PC-3 (cell line): ENCODE measurements around the gene CCDC85B. TPM values are rescaled to one million over a fixed set of nuclear protein-coding genes. Genes with fewer than 3 reads are reported as not detected.
"Not testable (repeated sequence)": the region's sequence is repeated elsewhere in the genome, so short reads cannot be mapped to it uniquely, and the experiment has no call there.

Experiments
- ATAC-seq: fragments of 200-7000 bp; cut with Tn5 transposase; 2 replicates; pipeline ENCODE4 v1.9.1; 2020; ENCODE audit warnings: mild to moderate bottlenecking, moderate library complexity
- BruUV-seq: library from RNA; stranded (reverse); fragments of 400-500 nt; replicated peaks from 2 replicates; lab custom pipeline; 2021; lab: Mats Ljungman, UMichigan
- CTCF ChIA-PET: fragments of 300-600 bp; sonication (Branson Sonifier 250); formaldehyde crosslinking; loops from one replicate; lab custom pipeline; 2022; ENCODE audit warnings: antibody characterized with exemption; lab: Charles Lee
- POLR2A ChIA-PET: fragments of 300-600 bp; sonication (Branson Sonifier 250); formaldehyde crosslinking; loops from one replicate; lab custom pipeline; 2022; ENCODE audit warnings: antibody characterized with exemption; ENCODE audit not compliant: unreplicated experiment; lab: Charles Lee
- DNase-seq: peaks from one replicate; pipeline ENCODE4 v3.0.0-alpha.2; 2015
- H2AFZ ChIP-seq: fragments of 300-600 bp; sonication (generic); 2 replicates; pipeline ENCODE4 v1.6.0; 2016; ENCODE audit warnings: antibody characterized with exemption, low read length
- H3F3A ChIP-seq: fragments of 300-600 bp; sonication (generic); one replicate; pipeline ENCODE4 v1.6.0; 2017; ENCODE audit warnings: antibody characterized with exemption, low read length, control low read depth, mild to moderate bottlenecking; ENCODE audit not compliant: unreplicated experiment
- H3K27ac ChIP-seq: fragments of 300-600 bp; sonication (generic); 2 replicates; pipeline ENCODE4 v1.5.1; 2016; ENCODE audit warnings: mild to moderate bottlenecking, low read length
- H3K27me3 ChIP-seq: fragments of 300-600 bp; sonication (generic); 2 replicates; pipeline ENCODE4 v1.6.1; 2016; ENCODE audit warnings: low read length, mixed read lengths
- H3K36me3 ChIP-seq: fragments of 300-600 bp; sonication (generic); 2 replicates; pipeline ENCODE4 v1.6.1; 2016; ENCODE audit warnings: low read depth, mixed run types, low read length, mixed read lengths
- H3K4me1 ChIP-seq: fragments of 300-600 bp; sonication (generic); 2 replicates; pipeline ENCODE4 v1.5.1; 2016; ENCODE audit warnings: low read length; ENCODE audit not compliant: insufficient read depth
- H3K4me2 ChIP-seq: fragments of 300-600 bp; sonication (generic); 2 replicates; pipeline ENCODE4 v1.6.0; 2016; ENCODE audit warnings: low read length
- H3K4me3 ChIP-seq: fragments of 300-600 bp; sonication (generic); 2 replicates; pipeline ENCODE4 v1.5.1; 2016; ENCODE audit warnings: mild to moderate bottlenecking, low read length, mixed read lengths
- H3K79me2 ChIP-seq: fragments of 300-600 bp; sonication (generic); 2 replicates; pipeline ENCODE4 v1.6.1; 2017; ENCODE audit warnings: low read length, mixed read lengths
- H3K9ac ChIP-seq: fragments of 300-600 bp; sonication (generic); 2 replicates; pipeline ENCODE4 v1.6.0; 2016; ENCODE audit warnings: mild to moderate bottlenecking, low read length
- H3K9me2 ChIP-seq: fragments of 300-600 bp; sonication (generic); replicated peaks from 2 replicates; pipeline ENCODE4 v1.6.1; 2016; ENCODE audit warnings: mixed run types, low read length, mixed read lengths
- H3K9me3 ChIP-seq: fragments of 300-600 bp; sonication (generic); 2 replicates; pipeline ENCODE4 v1.6.1; 2016; ENCODE audit warnings: low read length, mixed read lengths
- H4K20me1 ChIP-seq: fragments of 300-600 bp; sonication (generic); 2 replicates; pipeline ENCODE4 v1.6.1; 2016; ENCODE audit warnings: low read length, mixed read lengths
- EZH2 ChIP-seq: fragments of 300-600 bp; sonication (generic); IDR thresholded peaks from one replicate; pipeline ENCODE4 v1.6.1; 2017; ENCODE audit warnings: antibody characterized with exemption, mild to moderate bottlenecking, low read length; ENCODE audit not compliant: unreplicated experiment
- EZH2phosphoT487 ChIP-seq: fragments of 300-600 bp; sonication (generic); IDR thresholded peaks from 2 replicates; pipeline ENCODE4 v1.6.1; 2018; ENCODE audit warnings: mild to moderate bottlenecking, antibody characterized with exemption, low read length, borderline replicate concordance
- intact Hi-C: fragments of 100-400 bp; cut with micrococcal nuclease; formaldehyde crosslinking; loops from 2 replicates; pipeline ENCODE4 v1.9.0; 2023
- total RNA-seq: library from RNA; depleted of rRNA; stranded (reverse); fragments of >200 nt; gene quantifications from 2 replicates; pipeline ENCODE4 v1.2.3, GENCODE V29; 2014
- TF ChIP-seq, protein P1 (sequence below): fragments of 300-600 bp; sonication (generic); conservative IDR thresholded peaks from 2 replicates; pipeline ENCODE4 v1.5.1; 2017; ENCODE audit warnings: antibody characterized with exemption, low read depth, mild to moderate bottlenecking, low read length

The CCDC85B gene
- total RNA-seq, 1 experiment from 2014 or later: 207 TPM

DNA sequence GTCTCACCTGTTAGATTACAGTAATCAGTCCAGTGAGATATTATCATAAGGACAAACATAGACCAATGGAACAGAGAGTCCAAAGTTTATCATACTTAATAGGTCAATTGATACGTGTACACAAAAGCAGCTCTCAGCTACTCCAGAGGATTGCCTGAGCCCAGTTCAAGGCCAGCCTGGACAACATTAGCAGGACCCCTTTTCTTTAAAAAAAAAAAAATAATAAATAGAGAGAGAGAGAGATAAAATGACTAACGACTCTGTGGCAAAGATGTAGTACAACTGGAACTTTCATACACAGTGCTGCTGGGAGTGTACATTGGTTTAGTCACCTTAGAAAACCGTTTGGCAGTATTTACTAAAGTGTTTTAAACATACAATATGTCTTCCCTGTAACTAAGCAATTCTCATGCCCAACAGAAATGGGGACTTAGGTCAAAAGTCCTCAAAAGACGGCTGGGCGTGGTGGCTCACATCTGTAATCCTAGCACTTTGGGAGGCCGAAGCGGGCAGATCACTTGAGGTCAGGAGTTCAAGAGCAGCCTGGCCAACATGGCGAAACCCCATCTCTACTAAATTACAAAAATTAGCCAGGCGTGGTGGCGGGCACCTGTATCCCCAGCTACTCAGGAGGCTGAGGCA lies 46.1 kb upstream of the CCDC85B start:
- H3K9ac ChIP-seq: no peak overlapping the region
- BruUV-seq: no TSS peak
- ChIA-PET CTCF (no interaction called here), POLR2A (no interaction called here)
- H3K4me3 ChIP-seq: no peak overlapping the region
- H3K4me2 ChIP-seq: no peak overlapping the region
- DNase-seq (no peak), ATAC-seq (no peak)
- no peaks in the 10 kb centered on the region for H3K79me2 ChIP-seq
- TF ChIP-seq EZH2: no peak
- no peak for TF ChIP-seq EZH2phosphoT487
- TF ChIP-seq, protein P1, sequence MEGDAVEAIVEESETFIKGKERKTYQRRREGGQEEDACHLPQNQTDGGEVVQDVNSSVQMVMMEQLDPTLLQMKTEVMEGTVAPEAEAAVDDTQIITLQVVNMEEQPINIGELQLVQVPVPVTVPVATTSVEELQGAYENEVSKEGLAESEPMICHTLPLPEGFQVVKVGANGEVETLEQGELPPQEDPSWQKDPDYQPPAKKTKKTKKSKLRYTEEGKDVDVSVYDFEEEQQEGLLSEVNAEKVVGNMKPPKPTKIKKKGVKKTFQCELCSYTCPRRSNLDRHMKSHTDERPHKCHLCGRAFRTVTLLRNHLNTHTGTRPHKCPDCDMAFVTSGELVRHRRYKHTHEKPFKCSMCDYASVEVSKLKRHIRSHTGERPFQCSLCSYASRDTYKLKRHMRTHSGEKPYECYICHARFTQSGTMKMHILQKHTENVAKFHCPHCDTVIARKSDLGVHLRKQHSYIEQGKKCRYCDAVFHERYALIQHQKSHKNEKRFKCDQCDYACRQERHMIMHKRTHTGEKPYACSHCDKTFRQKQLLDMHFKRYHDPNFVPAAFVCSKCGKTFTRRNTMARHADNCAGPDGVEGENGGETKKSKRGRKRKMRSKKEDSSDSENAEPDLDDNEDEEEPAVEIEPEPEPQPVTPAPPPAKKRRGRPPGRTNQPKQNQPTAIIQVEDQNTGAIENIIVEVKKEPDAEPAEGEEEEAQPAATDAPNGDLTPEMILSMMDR: no peak
- H3K4me1 ChIP-seq: no peaks in the 10 kb centered on the region
- intact Hi-C loops: no loop called here
- H3K9me3 ChIP-seq: no peaks in the 10 kb centered on the region
- no peaks in the 10 kb centered on the region for H3K9me2 ChIP-seq
- H4K20me1 ChIP-seq: no peaks in the 10 kb centered on the region
- H3F3A ChIP-seq: no peaks in the 10 kb centered on the region
- no peak overlapping the region for H2AFZ ChIP-seq
- no peaks in the 10 kb centered on the region for H3K27me3 ChIP-seq
- H3K27ac ChIP-seq: no peak overlapping the region
- H3K36me3 ChIP-seq: no peaks in the 10 kb centered on the region

DNA sequence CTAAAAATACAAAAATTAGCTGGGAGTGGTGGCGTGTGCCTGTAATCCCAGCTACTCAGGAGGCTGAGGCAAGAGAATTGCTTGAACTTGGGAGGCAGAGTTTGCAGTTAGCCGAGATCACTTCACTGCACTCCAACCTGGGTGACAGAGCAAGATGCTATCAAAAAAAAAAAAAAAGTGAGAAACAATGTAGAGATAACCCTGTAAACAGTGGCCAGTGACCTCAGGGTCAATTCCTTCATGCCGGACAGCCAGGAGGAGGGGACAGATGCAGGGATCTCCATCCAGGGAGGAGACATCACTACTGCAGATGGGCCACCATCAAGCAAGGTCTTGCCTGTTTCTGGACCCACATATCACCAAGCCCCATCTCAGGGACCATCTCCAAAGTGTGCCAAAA lies 42.7 kb upstream of the CCDC85B start:
- intact Hi-C loops: no loop called here
- no peaks in the 10 kb centered on the region for H3F3A ChIP-seq
- H2AFZ ChIP-seq: no peak overlapping the region
- no peak overlapping the region for H3K9ac ChIP-seq
- H3K4me3 ChIP-seq: no peak overlapping the region
- H4K20me1 ChIP-seq: 0 out of 2 replicates have a peak, but pooled peaks cover 1% of the 10 kb centered on the region
- no peaks in the 10 kb centered on the region for H3K9me2 ChIP-seq
- POLR2A ChIA-PET: interaction anchor here (0.6 kb wide), 1 partner anchor 194 kb away, joined by 4 read pairs; no protein-coding TSS in a partner anchor
- H3K79me2 ChIP-seq: no peaks in the 10 kb centered on the region
- no peak overlapping the region for H3K4me2 ChIP-seq
- ATAC-seq (no peak), DNase-seq (no peak)
- CTCF ChIA-PET: no interaction called here
- H3K4me1 ChIP-seq: no peaks in the 10 kb centered on the region
- H3K27ac ChIP-seq: no peak overlapping the region
- H3K9me3 ChIP-seq: no peaks in the 10 kb centered on the region
- TF ChIP-seq EZH2phosphoT487 (no peak), EZH2 (no peak)
- TF ChIP-seq, protein P1: no peak
- H3K36me3 ChIP-seq: peaks cover 16% of the 10 kb centered on the region
- BruUV-seq: no TSS peak
- H3K27me3 ChIP-seq: no peaks in the 10 kb centered on the region

DNA sequence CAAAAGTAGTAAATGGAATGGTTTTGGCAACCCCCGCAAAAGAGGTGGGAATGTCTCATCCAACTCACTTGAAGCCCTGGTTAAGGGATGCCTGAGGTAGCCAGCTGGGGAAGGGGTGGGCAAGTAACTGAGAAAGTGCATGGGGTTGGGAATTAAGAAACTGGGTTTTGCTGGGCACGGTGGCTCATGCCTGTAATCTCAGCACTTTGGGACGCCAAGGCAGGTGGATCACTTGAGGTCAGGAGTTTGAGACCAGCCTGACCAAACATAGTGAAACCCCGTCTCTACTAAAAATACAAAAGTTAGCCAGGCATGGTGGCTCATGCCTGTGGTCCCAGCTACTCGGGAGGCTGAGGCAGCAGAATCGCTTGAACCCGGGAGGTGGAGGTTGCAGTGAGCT lies 41.8 kb upstream of the CCDC85B start:
- POLR2A ChIA-PET: interaction anchor here (0.6 kb wide), 1 partner anchor 10 kb away, joined by 3 read pairs; no protein-coding TSS in a partner anchor
- H3K9me2 ChIP-seq, DNase-seq, H3K4me2 ChIP-seq, BruUV-seq, H3K9me3 ChIP-seq, H3K79me2 ChIP-seq, intact Hi-C loops, H3K27me3 ChIP-seq, H3F3A ChIP-seq, H3K9ac ChIP-seq, H3K27ac ChIP-seq, ATAC-seq, H2AFZ ChIP-seq, H3K4me1 ChIP-seq, H3K4me3 ChIP-seq: not testable (repeated sequence)
- CTCF ChIA-PET: interaction anchor here (0.6 to 1.7 kb wide), 2 partner anchors 11 to 144 kb away, joined by 3 to 4 read pairs; partner anchors contain the start of gene MUS81
- Histone ChIP-seq H4K20me1 (peaks cover 11% of the 10 kb centered on the region), H3K36me3 (peaks cover 25% of the 10 kb centered on the region)
